ENCODE results near the gene ADGRD2. TPM values are rescaled to one million over a fixed set of nuclear protein-coding genes. Genes with fewer than 3 reads are reported as not detected.
A peak's percentile ranks its signal among the peaks of the same experiment; 100 is the strongest.

The ADGRD2 gene
- total RNA-seq, 1 experiment from 2014 or later: not detected

DNA sequence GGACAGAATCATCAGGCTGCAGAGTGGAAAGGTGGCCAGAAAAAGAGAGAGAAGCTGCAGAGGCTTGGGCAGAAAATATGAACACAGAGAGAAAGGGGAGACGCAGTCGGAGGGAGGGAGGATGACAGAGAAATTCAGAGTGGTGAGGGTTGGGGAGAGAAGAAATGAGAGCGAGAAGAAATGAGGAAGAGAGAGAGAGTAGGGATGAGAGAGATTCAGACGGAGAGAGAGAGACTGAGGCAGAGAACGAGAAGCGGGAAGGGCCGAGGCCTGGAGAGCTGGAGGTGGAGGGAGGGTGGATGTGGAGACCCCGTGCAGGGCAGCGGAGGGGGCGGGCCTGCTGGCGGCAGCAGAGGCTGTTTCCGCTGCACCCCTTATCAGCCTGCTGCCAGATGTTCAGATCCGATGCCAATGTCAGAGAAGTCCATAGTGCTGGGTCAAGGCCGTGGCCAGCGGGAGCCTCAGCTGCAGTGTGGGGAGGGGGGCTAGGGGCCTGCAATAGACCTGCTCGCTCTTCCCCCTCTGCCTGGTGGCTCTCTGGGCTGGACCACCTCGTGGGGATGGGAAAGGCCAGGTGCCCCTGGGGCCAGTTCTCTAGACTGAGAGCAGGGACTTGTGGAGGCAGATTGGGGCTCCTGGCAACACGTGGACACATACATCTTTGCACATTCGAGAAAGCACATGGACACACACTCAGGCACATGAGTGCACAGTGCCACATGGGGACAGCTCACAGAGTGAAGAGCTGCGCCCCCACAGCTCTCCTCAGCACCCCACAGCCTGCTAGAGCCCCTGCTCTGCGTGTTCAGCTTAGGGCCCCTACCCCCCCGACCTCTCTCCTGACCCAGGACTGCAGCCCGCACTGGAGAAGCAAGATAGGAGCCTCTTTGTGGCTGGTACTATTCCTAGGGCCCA, 61.9 kb downstream of the ADGRD2 start:
- DNase-seq (ENCODE audit: low spot score): no peak

- no peak for DNase-seq (ENCODE audit: low spot score)
These were observed 62.6 kb downstream of the ADGRD2 start for GRCh38 chr9:124512806-124513204.

- DNase-seq (ENCODE audit: low spot score): no peak
These were observed 63.2 kb downstream of the ADGRD2 start for GRCh38 chr9:124513376-124513994.

DNA sequence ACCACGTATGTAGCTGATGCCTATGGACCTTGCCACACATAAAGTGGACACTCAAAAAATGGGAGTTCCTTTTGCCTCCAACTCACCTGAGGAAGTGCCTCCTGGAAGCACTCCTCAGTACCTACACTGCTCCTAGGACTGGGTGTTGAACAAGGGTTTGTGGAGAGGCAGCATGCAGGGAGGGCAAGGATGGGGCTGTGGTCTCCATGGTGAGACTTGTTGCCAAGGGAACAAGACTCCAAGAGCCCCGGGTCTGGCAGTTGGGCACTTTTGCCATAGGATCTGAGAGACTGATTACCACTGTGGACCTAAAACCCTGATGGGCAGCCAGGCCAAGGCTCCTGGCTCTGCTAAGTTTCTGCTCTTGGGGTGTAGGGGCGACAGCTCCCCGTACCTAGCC, 63.9 kb downstream of the ADGRD2 start:
- no peak for DNase-seq (ENCODE audit: low spot score)

GRCh38 chr9:124514874-124515273, 64.6 kb downstream of the ADGRD2 start:
- DNase-seq (ENCODE audit: low spot score): no peak

GRCh38 chr9:124517600-124517999, 67.3 kb downstream of the ADGRD2 start:
- DNase-seq (ENCODE audit: low spot score): no peak

GRCh38 chr9:124518116-124518515, 67.9 kb downstream of the ADGRD2 start:
- no peak for DNase-seq (ENCODE audit: low spot score)

GRCh38 chr9:124520206-124520596, 70.0 kb downstream of the ADGRD2 start:
- DNase-seq (ENCODE audit: low spot score): no peak

GRCh38 chr9:124521142-124521541, 70.9 kb downstream of the ADGRD2 start:
- no peak for DNase-seq (ENCODE audit: low spot score)

DNA sequence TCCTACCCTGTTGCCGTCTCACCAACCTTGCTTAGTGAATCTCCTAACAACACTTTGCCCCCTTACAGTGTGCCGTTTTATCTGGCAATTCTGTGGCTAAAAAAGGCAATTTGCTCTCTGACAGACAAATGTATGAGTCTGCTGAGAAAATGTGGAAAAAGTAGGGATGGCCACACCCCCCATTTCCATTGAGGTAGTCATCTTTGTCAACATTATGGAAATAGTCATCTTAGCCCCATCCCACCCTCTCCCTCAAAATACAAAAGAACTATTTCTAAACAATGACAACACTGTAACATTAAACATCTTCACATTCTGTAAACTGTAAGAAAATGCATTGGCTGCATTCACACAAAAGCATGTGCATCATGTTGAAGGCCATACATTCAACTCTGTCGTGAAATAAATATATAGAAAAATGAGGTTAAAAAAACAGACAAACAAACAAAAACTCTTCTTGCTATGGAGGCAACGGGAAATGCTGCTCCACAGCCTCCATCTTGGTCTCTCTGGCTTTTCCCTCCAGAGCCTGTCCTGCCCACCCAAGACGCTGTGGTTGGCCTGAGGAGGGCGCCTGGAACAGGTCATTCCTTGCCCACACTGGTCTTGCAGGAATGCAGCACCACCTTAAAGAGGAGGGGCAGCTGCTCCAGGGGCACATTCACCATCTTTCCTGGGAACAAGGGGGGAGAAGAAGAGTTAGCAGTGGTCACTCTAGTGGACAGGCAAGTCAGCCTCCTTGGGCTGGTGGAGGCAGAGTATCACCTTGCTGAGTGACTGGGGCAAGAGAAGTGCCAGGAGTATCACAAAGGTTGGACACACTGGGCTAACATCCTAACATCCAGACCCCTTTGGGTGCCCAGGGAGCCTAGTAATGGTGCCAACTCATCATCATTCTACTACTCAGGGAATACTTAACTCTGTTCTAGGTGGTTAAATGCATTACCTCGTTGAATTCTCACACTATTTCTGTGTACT, 72.2 kb downstream of the ADGRD2 start:
- DNase-seq (ENCODE audit: low spot score): peak; percentile 31

DNA sequence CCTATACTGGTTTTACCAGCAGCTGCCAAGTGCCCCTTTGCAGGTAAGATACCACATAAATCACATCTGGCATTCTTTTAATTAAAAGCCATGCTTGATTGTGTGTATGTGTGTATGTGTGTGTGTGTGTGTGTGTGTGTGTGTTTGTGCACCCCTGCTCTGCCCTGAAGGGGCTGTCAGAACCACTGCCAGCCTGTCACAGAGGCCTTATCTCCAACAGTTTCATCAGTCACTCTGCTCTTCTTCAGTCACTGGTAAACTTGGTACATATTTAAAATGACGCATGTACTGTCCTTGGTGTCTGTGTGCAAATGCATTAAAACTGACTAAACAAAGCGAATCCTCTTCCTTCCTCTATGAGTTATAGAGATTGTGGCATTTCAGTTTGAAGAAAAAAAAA, 75.9 kb downstream of the ADGRD2 start:
- no peak for DNase-seq (ENCODE audit: low spot score)

DNA sequence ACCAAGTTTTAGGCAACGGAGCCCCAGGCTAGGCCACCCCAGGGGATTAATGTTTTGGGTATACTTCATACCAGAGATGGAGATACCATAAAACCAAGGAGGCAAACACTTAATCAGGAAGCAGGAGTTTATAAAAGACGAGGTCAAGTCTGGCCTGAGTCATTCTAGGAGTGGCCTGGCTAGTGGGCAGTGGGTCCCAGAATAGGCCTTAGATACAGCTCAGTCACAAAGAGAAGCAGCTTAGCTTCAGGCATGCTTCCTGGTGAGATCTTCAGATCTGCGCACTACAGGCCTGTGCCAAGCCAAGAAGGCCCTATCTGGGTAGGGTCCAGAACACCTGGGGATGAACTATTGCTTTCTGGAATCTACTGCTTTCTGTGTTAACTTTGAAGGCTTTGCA, 77.5 kb downstream of the ADGRD2 start:
- DNase-seq (ENCODE audit: low spot score): no peak

Other genes with a start within 250 kb of the ADGRD2 start
- gene NEK6, start 192.5 kb upstream of the ADGRD2 start, total RNA-seq (2014; rRNA removed; shearing (Covaris generic)): 40.2 and 43.7 TPM in 2 replicates
- 447 and 507 TPM in 2 replicates for gene PSMB7, start 35.0 kb upstream of the ADGRD2 start, total RNA-seq (2014; rRNA removed; shearing (Covaris generic))
- not detected in 2 replicates for gene NR5A1, start 56.9 kb downstream of the ADGRD2 start, total RNA-seq (2014; rRNA removed; shearing (Covaris generic))